Ishikawa (cell line): ENCODE measurements around the gene ZCCHC7.

Experiments used
- CEBPB ChIP-seq: IDR thresholded peaks from 2 replicates; pipeline ENCODE4 v1.6.1; 2012
- CREB1 ChIP-seq: IDR thresholded peaks from 2 replicates; pipeline ENCODE4 v1.6.1; 2012; ENCODE audit warnings: low read depth
- EGR1 ChIP-seq: IDR thresholded peaks from 2 replicates; pipeline ENCODE4 v1.6.1; 2012
- EP300 ChIP-seq: IDR thresholded peaks from 2 replicates; pipeline ENCODE4 v1.6.1; 2012; ENCODE audit warnings: borderline replicate concordance
- FOXM1 ChIP-seq: IDR thresholded peaks from 2 replicates; pipeline ENCODE4 v1.6.1; 2012; ENCODE audit warnings: low read depth, borderline replicate concordance
- NFIC ChIP-seq: IDR thresholded peaks from 2 replicates; pipeline ENCODE4 v1.6.1; 2012
- RAD21 ChIP-seq: IDR thresholded peaks from 2 replicates; pipeline ENCODE4 v1.6.1; 2012; ENCODE audit warnings: low read depth
- TAF1 ChIP-seq: IDR thresholded peaks from 2 replicates; pipeline ENCODE4 v1.6.1; 2012; ENCODE audit warnings: low read depth, mild to moderate bottlenecking
- TCF12 ChIP-seq: IDR thresholded peaks from 2 replicates; pipeline ENCODE4 v1.6.1; 2012; ENCODE audit warnings: low read depth
- TEAD4 ChIP-seq: IDR thresholded peaks from 2 replicates; pipeline ENCODE4 v1.6.1; 2012
- YY1 ChIP-seq: IDR thresholded peaks from 2 replicates; pipeline ENCODE4 v1.6.1; 2012; ENCODE audit warnings: low read depth
- ZBTB7A ChIP-seq: IDR thresholded peaks from 2 replicates; pipeline ENCODE4 v1.6.1; 2012; ENCODE audit warnings: low read depth
- TF ChIP-seq, protein P1 (sequence below): IDR thresholded peaks from 2 replicates; pipeline ENCODE4 v1.6.1; 2012
- TF ChIP-seq, protein P2 (sequence below): IDR thresholded peaks from 2 replicates; pipeline ENCODE4 v1.6.1; 2012
- TF ChIP-seq, protein P3 (sequence below): IDR thresholded peaks from 2 replicates; pipeline ENCODE4 v1.6.1; 2012; ENCODE audit warnings: low read depth, mild to moderate bottlenecking

Gene ZCCHC7

DNA sequence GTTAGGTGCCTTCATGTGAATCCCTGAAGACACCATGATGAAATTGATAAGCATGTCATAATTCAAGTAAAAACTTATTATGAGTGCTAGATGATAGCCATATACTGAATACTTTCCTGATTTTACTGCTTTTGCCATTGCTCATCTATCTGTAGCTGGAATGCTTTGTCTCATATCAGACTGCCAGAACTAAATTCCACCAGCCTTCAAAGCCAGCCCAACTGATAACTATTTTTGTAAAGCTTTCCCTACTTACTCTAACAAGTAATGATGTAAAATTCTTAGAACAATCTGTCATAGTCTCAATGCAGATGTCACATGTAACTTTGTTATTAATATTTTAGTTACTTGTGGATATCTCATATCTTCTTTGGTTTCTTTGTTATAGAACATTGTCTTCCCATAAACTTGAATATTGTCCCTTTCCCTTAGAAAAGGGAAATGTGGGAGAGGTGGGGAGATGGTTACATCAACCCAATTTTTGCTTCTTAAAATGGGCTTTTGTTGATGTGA lies 128.3 kb downstream of the ZCCHC7 start:
- TF ChIP-seq NFIC, result no peak
- TF ChIP-seq, protein P1, sequence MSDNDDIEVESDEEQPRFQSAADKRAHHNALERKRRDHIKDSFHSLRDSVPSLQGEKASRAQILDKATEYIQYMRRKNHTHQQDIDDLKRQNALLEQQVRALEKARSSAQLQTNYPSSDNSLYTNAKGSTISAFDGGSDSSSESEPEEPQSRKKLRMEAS, result no peak
- TF ChIP-seq TEAD4, result no peak
- no peak for TF ChIP-seq ZBTB7A
- TF ChIP-seq YY1, result no peak
- no peak for TF ChIP-seq TAF1
- no peak for TF ChIP-seq CEBPB
- no peak for TF ChIP-seq CREB1
- TF ChIP-seq RAD21, result no peak
- TF ChIP-seq, protein P2, sequence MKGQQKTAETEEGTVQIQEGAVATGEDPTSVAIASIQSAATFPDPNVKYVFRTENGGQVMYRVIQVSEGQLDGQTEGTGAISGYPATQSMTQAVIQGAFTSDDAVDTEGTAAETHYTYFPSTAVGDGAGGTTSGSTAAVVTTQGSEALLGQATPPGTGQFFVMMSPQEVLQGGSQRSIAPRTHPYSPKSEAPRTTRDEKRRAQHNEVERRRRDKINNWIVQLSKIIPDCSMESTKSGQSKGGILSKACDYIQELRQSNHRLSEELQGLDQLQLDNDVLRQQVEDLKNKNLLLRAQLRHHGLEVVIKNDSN, result no peak
- no peak for TF ChIP-seq EP300
- TF ChIP-seq, protein P3, sequence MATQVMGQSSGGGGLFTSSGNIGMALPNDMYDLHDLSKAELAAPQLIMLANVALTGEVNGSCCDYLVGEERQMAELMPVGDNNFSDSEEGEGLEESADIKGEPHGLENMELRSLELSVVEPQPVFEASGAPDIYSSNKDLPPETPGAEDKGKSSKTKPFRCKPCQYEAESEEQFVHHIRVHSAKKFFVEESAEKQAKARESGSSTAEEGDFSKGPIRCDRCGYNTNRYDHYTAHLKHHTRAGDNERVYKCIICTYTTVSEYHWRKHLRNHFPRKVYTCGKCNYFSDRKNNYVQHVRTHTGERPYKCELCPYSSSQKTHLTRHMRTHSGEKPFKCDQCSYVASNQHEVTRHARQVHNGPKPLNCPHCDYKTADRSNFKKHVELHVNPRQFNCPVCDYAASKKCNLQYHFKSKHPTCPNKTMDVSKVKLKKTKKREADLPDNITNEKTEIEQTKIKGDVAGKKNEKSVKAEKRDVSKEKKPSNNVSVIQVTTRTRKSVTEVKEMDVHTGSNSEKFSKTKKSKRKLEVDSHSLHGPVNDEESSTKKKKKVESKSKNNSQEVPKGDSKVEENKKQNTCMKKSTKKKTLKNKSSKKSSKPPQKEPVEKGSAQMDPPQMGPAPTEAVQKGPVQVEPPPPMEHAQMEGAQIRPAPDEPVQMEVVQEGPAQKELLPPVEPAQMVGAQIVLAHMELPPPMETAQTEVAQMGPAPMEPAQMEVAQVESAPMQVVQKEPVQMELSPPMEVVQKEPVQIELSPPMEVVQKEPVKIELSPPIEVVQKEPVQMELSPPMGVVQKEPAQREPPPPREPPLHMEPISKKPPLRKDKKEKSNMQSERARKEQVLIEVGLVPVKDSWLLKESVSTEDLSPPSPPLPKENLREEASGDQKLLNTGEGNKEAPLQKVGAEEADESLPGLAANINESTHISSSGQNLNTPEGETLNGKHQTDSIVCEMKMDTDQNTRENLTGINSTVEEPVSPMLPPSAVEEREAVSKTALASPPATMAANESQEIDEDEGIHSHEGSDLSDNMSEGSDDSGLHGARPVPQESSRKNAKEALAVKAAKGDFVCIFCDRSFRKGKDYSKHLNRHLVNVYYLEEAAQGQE, result no peak
- TF ChIP-seq FOXM1, result no peak

DNA sequence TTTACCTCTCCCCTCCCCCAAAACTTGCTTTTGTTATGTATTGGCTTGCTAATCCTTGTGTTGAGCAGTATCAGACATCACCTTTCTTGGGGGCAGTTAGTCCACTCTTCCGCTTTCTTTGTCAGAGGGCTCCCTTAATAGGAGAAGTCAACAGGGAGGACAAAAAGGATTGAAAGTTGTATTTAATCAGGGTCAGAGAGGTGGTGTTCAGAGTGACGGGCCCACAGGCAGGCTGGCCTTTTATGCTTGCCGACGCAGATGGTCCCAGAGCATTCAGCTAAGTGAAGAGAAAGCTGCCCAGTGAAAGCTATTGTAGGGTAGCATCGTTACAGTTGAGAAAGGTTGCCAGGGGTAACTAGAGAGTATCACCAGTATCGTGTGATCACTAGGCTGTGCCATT lies 131.1 kb downstream of the ZCCHC7 start:
- TF ChIP-seq EP300 (no peak), YY1 (no peak), EGR1 (no peak), RAD21 (no peak), TCF12 (no peak), TEAD4 (no peak), TAF1 (no peak), CREB1 (no peak), NFIC (no peak), ZBTB7A (no peak), CEBPB (no peak)
- TF ChIP-seq, protein P2, result no peak

DNA sequence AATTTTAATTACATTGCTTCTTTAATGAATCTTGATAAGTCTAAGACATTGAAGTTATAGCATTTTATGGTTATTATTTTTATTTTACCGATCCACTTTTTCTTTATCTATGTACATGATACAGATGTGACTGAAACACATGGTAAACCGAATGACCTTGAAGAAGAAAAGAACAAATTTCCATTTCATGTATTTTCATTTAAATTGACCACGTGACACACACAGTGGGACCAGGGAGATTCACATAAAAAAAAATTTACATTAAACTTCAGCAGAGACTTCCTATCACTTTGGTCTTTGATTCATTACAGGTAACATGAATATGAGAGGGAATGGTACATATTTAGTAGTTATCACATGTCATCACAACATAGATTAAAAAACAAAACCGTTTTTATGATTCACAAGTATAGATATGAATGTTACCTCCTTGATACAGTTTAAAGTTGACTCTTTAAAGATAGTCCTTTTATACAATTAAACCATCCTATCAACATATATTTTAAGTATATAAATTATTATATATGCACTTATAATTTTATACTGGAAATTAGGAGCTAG lies 133.1 kb downstream of the ZCCHC7 start:
- TF ChIP-seq EP300 (no peak), ZBTB7A (no peak), TAF1 (no peak), YY1 (no peak), CREB1 (no peak), CEBPB (no peak), TCF12 (no peak), NFIC (no peak), TEAD4 (no peak), FOXM1 (no peak)
- TF ChIP-seq, protein P3, result no peak
- TF ChIP-seq, protein P1, result no peak

DNA sequence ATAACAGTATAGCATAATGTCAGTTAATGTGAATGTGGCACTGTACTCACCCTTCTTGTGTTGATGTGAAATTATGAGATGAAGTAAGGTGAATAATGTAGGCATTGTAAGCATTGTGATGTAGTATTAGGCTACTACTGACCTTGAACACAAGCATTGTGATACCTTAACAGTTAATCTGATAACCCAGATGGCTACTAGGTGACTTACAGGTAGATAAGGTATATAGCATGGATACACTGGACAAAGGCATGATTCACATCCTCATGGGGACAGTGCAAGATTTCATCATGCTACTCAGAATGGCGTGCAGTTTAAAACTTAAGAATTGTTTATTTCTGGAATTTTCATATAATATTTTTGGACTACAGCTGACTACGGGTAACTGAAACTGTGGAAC lies 134.8 kb downstream of the ZCCHC7 start:
- TF ChIP-seq, protein P1, result no peak
- TF ChIP-seq EP300 (no peak), TEAD4 (no peak), ZBTB7A (no peak), YY1 (no peak), EGR1 (no peak), TAF1 (no peak), CREB1 (no peak), RAD21 (no peak)
- TF ChIP-seq, protein P3, result no peak
